CD4-positive, alpha-beta T cell treated with Interferon gamma for 1 hour (primary cell): ENCODE results near the gene ZRANB1.

Experiments
- DNase-seq: peaks from one replicate; pipeline ENCODE4 v3.0.0-alpha.2; 2020

ZRANB1 gene

GRCh38 chr10:124923684-124924083 lies 18.2 kb upstream of the ZRANB1 start:
- DNase-seq, result no peak

- no peak for DNase-seq
These were observed 15.4 kb upstream of the ZRANB1 start for GRCh38 chr10:124926548-124926947.

DNA sequence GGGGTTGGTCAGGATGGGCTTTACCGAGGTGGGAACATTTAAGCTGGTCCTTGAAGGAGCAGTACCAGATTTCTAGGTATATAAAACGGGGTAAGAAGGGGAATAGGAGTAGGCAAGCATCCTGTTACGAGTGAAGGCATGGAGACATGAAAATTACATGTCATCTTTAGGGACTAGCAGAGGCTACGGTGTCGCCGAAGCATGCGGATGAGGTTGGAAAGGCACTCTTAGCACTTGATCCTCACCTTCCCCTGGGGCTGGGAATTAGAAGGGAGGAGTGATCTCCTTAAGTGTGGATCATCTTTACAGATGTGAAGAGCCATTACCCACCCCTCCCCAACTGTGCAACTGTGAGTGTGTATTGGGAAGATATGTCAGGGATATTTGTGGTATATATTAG lies 13.8 kb upstream of the ZRANB1 start:
- DNase-seq, result no peak

GRCh38 chr10:124928545-124928944 lies 13.4 kb upstream of the ZRANB1 start:
- no peak for DNase-seq

GRCh38 chr10:124935946-124936345 lies 6.0 kb upstream of the ZRANB1 start:
- no peak for DNase-seq

- DNase-seq, result no peak
These were observed 5.1 kb upstream of the ZRANB1 start for GRCh38 chr10:124936813-124937212.

DNA sequence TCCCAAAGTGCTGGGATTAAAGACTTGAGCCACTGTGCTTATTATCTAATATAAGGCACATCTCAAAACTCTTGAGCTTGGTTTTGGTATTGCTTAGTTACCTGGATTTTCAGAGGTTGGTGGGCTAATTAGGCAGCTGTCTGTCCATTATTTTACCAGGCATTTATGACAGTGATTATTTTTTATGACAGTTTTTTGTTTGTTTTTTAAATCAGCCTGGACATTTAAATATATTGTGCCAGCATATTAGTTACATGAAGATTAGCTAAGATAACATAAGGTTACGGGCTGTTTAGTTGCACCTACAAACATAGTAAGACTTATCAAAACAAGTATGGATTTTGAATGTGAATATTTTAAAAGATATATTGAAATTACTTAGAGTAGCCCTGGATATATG lies 2.6 kb upstream of the ZRANB1 start:
- no peak for DNase-seq

DNA sequence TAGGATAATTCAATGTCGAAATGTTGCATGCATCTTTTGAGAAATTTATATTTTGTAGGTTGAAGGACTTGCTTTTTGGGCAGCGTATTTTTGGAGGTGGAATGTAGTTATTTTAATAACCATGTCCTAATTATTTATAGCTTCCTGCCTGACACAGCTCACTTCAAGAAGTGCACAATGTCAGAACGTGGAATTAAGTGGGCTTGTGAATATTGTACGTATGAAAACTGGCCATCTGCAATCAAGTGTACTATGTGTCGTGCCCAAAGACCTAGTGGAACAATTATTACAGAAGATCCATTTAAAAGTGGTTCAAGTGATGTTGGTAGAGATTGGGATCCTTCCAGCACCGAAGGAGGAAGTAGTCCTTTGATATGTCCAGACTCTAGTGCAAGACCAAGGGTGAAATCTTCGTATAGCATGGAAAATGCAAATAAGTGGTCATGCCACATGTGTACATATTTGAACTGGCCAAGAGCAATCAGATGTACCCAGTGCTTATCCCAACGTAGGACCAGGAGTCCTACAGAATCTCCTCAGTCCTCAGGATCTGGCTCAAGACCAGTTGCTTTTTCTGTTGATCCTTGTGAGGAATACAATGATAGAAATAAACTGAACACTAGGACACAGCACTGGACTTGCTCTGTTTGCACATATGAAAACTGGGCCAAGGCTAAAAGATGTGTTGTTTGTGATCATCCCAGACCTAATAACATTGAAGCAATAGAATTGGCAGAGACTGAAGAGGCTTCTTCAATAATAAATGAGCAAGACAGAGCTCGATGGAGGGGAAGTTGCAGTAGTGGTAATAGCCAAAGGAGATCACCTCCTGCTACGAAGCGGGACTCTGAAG lies 620 bp downstream of the ZRANB1 start:
- DNase-seq, result no peak

GRCh38 chr10:124943301-124944092 lies 1.6 kb downstream of the ZRANB1 start:
- no peak for DNase-seq

GRCh38 chr10:124944982-124945381 lies 3.1 kb downstream of the ZRANB1 start:
- DNase-seq, result no peak

- DNase-seq, result no peak
These were observed 5.0 kb downstream of the ZRANB1 start for GRCh38 chr10:124946945-124947344.

DNA sequence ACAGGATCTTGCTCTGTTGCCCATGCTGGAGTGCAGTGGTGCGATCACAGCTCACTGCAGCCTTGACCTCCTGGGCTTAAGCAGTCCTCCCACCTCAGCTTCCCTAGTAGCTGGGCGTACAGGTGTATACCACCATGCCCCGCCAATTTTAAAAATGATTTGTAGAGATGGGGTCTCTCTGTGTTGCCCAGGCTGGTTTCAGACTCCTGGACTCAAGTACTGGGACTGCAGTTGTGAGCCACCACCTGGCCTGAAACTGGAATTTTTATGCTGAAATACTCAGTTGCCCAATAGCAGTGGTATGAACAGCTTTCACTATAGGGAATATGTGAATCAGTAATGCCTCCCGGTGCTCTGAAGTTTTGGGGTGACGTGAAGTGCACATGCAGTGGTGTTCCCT lies 7.6 kb downstream of the ZRANB1 start:
- no peak for DNase-seq

GRCh38 chr10:124952123-124952522 lies 10.2 kb downstream of the ZRANB1 start:
- DNase-seq, result no peak

DNA sequence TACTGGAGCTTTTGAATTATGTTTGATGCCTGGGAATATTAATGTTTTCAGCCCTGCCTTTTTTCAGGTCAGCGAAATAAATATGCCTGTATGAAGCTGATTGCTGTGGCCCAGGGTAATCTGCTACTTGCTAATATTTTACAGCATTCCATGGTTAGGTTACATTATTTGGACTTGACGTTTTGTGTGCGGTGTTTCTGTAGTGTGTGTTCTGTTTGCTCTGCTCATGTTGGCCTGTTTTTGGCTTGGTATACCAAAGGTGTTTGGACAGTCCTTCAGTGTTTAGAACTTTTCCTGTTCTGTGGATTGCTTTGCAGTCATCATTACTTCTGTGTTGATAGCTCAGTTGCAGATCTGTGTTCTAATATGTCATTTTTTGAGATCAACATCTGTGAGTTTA lies 11.5 kb downstream of the ZRANB1 start:
- no peak for DNase-seq

DNA sequence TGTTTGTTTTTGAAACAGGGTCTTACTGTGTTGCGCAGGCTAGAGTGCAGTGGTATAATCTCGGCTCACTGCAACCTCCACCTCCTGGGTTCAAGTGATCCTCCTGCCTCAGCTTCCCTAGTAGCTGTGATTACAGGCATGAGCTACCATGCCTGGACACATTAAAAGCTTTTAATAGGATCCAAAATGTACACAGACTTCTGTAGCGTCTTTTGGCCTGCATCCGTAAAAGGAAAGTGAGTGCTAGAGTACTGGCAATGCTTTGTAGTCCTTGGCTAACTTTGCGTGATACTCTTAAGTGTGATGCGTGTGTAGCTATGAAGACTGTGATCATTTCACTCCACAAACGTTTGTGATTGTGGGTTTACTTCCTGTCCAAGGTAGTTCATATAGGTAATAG lies 13.3 kb downstream of the ZRANB1 start:
- no peak for DNase-seq

GRCh38 chr10:124955868-124956267 lies 13.9 kb downstream of the ZRANB1 start:
- no peak for DNase-seq

DNA sequence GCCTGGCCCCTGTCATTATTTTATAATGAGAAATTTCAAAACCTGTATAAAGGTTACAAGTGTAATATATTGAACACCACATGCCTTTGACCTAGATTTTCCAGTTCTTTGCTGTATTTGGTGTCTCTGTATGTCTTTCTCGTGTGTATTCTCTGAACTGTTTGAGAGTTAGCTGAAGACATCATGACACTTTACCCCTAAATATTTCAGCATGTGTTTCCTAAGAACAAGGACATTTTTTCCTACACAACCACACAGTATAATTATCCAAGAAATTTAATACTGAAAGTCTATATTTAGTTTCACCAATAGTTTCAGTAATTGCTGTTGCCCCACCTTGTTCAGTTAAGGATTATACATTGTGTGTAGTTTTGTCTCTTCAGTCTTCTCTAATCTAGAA lies 14.8 kb downstream of the ZRANB1 start:
- DNase-seq, result no peak

DNA sequence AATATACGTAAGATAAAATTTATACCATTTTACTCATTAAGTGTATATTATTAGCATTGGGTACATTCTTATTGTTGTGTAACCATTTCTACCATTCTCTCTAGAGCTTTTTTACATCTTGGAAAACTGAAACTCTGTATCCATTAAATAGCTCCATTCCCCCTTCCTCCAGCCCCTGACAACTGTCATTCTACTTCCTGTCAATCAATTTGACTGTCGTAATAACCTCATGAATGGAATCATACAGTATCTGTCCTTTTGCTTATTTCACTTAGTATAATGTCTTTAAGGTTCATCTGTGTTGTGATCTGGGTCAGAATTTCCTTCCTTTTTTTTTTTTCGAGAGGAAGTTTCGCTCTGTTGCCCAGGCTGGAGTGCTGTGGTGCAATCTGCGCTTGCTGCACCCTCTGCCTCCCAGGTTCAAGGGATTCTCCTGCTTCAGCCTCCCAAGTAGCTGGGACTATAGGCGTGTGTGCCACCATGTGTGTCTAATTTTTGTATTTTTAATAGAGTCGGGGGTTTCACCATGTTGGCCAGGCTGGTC lies 15.6 kb downstream of the ZRANB1 start:
- DNase-seq, result no peak

DNA sequence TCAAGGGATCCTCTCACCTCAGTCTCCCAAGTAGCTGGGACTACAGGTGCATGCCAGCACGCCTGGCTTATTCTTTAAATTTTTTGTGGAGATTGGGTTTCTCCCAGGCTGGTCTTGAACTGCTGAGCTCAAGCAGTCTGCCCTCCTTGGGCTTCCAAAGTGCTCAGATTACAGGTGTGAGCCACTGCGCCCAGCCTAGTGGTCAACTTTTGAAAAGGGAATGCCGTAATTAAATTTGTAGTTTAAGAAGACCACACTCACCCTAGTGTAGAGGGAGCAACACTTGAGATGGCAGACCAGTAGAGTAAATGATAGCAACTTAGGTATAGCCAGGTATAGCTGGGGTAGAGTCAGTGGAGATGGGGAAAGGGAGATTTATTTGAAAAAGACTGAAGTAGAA lies 17.6 kb downstream of the ZRANB1 start:
- no peak for DNase-seq

GRCh38 chr10:124961248-124961570 lies 19.3 kb downstream of the ZRANB1 start:
- no peak for DNase-seq

GRCh38 chr10:124962421-124962820 lies 20.5 kb downstream of the ZRANB1 start:
- DNase-seq, result no peak

GRCh38 chr10:124963866-124964720 lies 22.2 kb downstream of the ZRANB1 start:
- DNase-seq, result no peak

DNA sequence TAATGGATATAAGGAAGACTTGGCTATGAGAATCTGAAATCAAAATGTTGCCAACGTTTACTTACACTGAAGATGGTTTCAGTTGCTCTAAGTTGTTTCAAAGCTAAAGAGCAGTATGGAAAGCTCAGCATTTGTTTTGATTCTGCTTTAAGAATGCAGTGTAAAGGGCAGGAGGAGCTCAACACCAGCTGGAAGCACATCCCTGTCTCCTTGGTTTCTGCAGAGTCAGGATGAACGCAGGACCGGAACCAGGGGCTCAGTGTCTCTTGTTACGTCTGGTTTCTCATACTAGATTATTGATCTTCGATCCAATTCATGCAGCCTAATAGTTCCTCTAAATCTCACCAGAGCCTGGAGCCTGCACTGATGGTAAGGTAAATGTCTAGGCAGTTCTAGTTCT lies 24.1 kb downstream of the ZRANB1 start:
- no peak for DNase-seq
